Panc1 (cell line): Measurements from ENCODE around the gene RAB11FIP5.

Experiments
- POLR2AphosphoS5 ChIP-seq: IDR thresholded peaks from 2 replicates; pipeline ENCODE4 v1.6.1; 2012; ENCODE audit warnings: mild to moderate bottlenecking, low read depth, low read length, moderate library complexity
- SIN3A ChIP-seq: IDR thresholded peaks from 2 replicates; pipeline ENCODE4 v1.6.1; 2012; ENCODE audit warnings: low read depth, mild to moderate bottlenecking, low read length, moderate library complexity, borderline replicate concordance; ENCODE audit not compliant: insufficient read depth
- TCF7L2 ChIP-seq: IDR thresholded peaks from 2 replicates; pipeline ENCODE4 v1.6.1; 2011; ENCODE audit warnings: mild to moderate bottlenecking, low read depth, low read length, inconsistent platforms
- TF ChIP-seq, protein P1 (sequence below): fragments of 450-650 bp; IDR thresholded peaks from 2 replicates; pipeline ENCODE4 v1.5.1; 2017; ENCODE audit warnings: mild to moderate bottlenecking
- TF ChIP-seq, protein P2 (sequence below), 2 experiments: IDR thresholded peaks; 2 replicates each; pipeline ENCODE4 v1.6.1; 2011 to 2012; ENCODE audit warnings: low read depth in 2 of 2, control low read depth in 1 of 2, low read length in 1 of 2, mild to moderate bottlenecking in 1 of 2, moderate library complexity in 1 of 2; ENCODE audit not compliant: insufficient read depth in 1 of 2

DNA sequence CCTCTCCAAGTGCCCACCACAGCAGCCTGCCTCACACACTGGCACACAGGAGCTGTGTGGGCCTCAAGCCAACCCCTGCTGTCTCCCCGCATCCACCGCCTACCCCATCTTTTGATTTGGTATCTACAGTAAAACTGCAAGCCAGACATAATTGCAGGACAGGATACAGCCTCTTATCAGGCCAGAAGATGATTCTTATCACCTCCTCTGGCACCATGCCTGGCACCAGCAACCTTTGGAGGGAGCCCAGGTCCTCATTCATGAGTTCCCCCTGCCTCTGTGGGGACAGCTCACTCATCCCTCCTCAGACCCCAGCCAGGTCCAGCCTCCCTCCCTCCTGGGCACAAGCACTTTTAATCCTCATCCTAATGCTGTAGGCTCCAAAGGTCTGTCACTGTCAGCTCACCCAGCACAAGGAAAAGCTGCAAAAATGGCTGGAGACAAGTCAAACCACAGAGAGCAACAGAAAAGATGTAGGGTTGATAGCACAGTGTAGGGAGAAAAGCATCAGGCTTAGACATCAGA is 9.7 kb downstream of the RAB11FIP5 start:
- TF ChIP-seq, protein P1, sequence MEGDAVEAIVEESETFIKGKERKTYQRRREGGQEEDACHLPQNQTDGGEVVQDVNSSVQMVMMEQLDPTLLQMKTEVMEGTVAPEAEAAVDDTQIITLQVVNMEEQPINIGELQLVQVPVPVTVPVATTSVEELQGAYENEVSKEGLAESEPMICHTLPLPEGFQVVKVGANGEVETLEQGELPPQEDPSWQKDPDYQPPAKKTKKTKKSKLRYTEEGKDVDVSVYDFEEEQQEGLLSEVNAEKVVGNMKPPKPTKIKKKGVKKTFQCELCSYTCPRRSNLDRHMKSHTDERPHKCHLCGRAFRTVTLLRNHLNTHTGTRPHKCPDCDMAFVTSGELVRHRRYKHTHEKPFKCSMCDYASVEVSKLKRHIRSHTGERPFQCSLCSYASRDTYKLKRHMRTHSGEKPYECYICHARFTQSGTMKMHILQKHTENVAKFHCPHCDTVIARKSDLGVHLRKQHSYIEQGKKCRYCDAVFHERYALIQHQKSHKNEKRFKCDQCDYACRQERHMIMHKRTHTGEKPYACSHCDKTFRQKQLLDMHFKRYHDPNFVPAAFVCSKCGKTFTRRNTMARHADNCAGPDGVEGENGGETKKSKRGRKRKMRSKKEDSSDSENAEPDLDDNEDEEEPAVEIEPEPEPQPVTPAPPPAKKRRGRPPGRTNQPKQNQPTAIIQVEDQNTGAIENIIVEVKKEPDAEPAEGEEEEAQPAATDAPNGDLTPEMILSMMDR: no peak
- TF ChIP-seq TCF7L2: no peak
- no peak for TF ChIP-seq POLR2AphosphoS5
- TF ChIP-seq, protein P2, sequence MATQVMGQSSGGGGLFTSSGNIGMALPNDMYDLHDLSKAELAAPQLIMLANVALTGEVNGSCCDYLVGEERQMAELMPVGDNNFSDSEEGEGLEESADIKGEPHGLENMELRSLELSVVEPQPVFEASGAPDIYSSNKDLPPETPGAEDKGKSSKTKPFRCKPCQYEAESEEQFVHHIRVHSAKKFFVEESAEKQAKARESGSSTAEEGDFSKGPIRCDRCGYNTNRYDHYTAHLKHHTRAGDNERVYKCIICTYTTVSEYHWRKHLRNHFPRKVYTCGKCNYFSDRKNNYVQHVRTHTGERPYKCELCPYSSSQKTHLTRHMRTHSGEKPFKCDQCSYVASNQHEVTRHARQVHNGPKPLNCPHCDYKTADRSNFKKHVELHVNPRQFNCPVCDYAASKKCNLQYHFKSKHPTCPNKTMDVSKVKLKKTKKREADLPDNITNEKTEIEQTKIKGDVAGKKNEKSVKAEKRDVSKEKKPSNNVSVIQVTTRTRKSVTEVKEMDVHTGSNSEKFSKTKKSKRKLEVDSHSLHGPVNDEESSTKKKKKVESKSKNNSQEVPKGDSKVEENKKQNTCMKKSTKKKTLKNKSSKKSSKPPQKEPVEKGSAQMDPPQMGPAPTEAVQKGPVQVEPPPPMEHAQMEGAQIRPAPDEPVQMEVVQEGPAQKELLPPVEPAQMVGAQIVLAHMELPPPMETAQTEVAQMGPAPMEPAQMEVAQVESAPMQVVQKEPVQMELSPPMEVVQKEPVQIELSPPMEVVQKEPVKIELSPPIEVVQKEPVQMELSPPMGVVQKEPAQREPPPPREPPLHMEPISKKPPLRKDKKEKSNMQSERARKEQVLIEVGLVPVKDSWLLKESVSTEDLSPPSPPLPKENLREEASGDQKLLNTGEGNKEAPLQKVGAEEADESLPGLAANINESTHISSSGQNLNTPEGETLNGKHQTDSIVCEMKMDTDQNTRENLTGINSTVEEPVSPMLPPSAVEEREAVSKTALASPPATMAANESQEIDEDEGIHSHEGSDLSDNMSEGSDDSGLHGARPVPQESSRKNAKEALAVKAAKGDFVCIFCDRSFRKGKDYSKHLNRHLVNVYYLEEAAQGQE (IDR thresholded peaks at IDR 0.05; ENCODE audit: insufficient read depth in 1 of 2, low read depth in 2 of 2, low read length in 1 of 2): no peak
- TF ChIP-seq SIN3A: no peak
